Neural cell (in vitro differentiated cells): ENCODE results near the gene GLS2. TPM values are rescaled to one million over a fixed set of nuclear protein-coding genes. Genes with fewer than 3 reads are reported as not detected.

Experiments
- H2AFZ ChIP-seq: fragments of 200-600, 300-800 bp; sonication (generic), shearing (Covaris generic); 2 replicates; pipeline ENCODE4 v1.6.0; 2014; ENCODE audit warnings: low read depth, mild to moderate bottlenecking, antibody characterized with exemption, low read length, moderate library complexity
- H3F3A ChIP-seq: fragments of 200-600 bp; shearing (Covaris generic); 2 replicates; pipeline ENCODE4 v1.6.1; 2016; ENCODE audit warnings: mild to moderate bottlenecking, moderate library complexity, mixed read lengths, antibody characterized with exemption, low read length; ENCODE audit not compliant: insufficient read depth, poor library complexity, severe bottlenecking
- H3K27ac ChIP-seq: fragments of 200-600, 300-800 bp; sonication (generic), shearing (Covaris generic); 2 replicates; pipeline ENCODE4 v1.5.1; 2014; ENCODE audit warnings: mild to moderate bottlenecking, low read length, moderate library complexity
- H3K27me3 ChIP-seq: fragments of 300-800, 200-600 bp; sonication (generic), shearing (Covaris generic); 2 replicates; pipeline ENCODE4 v1.6.0; 2014; ENCODE audit warnings: mild to moderate bottlenecking, low read depth, low read length, moderate library complexity; ENCODE audit not compliant: insufficient read depth
- H3K36me3 ChIP-seq: fragments of 300-800, 200-600 bp; sonication (generic), shearing (Covaris generic); 2 replicates; pipeline ENCODE4 v1.5.1; 2014; ENCODE audit warnings: mild to moderate bottlenecking, antibody characterized with exemption, low read length, moderate library complexity; ENCODE audit not compliant: insufficient read depth
- H3K4me2 ChIP-seq: fragments of 300-800, 200-600 bp; sonication (generic), shearing (Covaris generic); 2 replicates; pipeline ENCODE4 v1.6.0; 2014; ENCODE audit warnings: mild to moderate bottlenecking, low read length
- H3K4me3 ChIP-seq: fragments of 300-800, 200-600 bp; sonication (generic), shearing (Covaris generic); 2 replicates; pipeline ENCODE4 v1.5.1; 2014; ENCODE audit warnings: mild to moderate bottlenecking, low read length, moderate library complexity
- H3K79me2 ChIP-seq: fragments of 200-600 bp; shearing (Covaris generic); replicated peaks from 2 replicates; pipeline ENCODE4 v1.6.0; 2014; ENCODE audit warnings: mild to moderate bottlenecking, low read length, moderate library complexity; ENCODE audit not compliant: insufficient read depth
- H3K9ac ChIP-seq: fragments of 300-800, 200-600 bp; sonication (generic), shearing (Covaris generic); 2 replicates; pipeline ENCODE4 v1.6.1; 2016; ENCODE audit warnings: mild to moderate bottlenecking, low read length, mixed read lengths
- H3K9me2 ChIP-seq: fragments of 200-600 bp; shearing (Covaris generic); 2 replicates; pipeline ENCODE4 v1.6.1; 2016; ENCODE audit warnings: mild to moderate bottlenecking, low read length, mixed read lengths; ENCODE audit not compliant: insufficient read depth
- H3K9me3 ChIP-seq: fragments of 200-600, 300-800 bp; sonication (generic), shearing (Covaris generic); 2 replicates; pipeline ENCODE4 v1.6.1; 2016; ENCODE audit warnings: mild to moderate bottlenecking, mixed run types, low read length, moderate library complexity, mixed read lengths
- H4K20me1 ChIP-seq: fragments of 200-600 bp; shearing (Covaris generic); 2 replicates; pipeline ENCODE4 v1.6.1; 2016; ENCODE audit warnings: mild to moderate bottlenecking, mixed run types; ENCODE audit not compliant: insufficient read depth
- CTCF ChIP-seq: fragments of 450-650 bp; IDR thresholded peaks from 2 replicates; pipeline ENCODE4 v1.5.1; 2014; ENCODE audit warnings: antibody characterized with exemption, mild to moderate bottlenecking, moderate library complexity; ENCODE audit not compliant: poor library complexity, severe bottlenecking
- EP300 ChIP-seq: fragments of 450-650 bp; conservative IDR thresholded peaks from 2 replicates; pipeline ENCODE4 v1.6.1; 2014; ENCODE audit warnings: antibody characterized with exemption, mild to moderate bottlenecking, moderate library complexity; ENCODE audit not compliant: poor library complexity, severe bottlenecking
- EZH2 ChIP-seq: fragments of 200-600, 300-800 bp; shearing (Covaris generic), sonication (generic); IDR thresholded peaks from 2 replicates; pipeline ENCODE4 v1.6.1; 2014; ENCODE audit warnings: antibody characterized with exemption, low read length, borderline replicate concordance, mild to moderate bottlenecking; ENCODE audit not compliant: insufficient read depth, poor library complexity, severe bottlenecking
- MXI1 ChIP-seq: fragments of 450-650 bp; conservative IDR thresholded peaks from 2 replicates; pipeline ENCODE4 v1.6.1; 2014; ENCODE audit warnings: antibody characterized with exemption, mild to moderate bottlenecking; ENCODE audit not compliant: poor library complexity, severe bottlenecking
- POLR2AphosphoS5 ChIP-seq: IDR thresholded peaks from 2 replicates; pipeline ENCODE4 v1.6.1; 2012
- RAD21 ChIP-seq: fragments of 450-650 bp; conservative IDR thresholded peaks from 2 replicates; pipeline ENCODE4 v1.6.1; 2014; ENCODE audit warnings: antibody characterized with exemption, mild to moderate bottlenecking, moderate library complexity
- REST ChIP-seq: IDR thresholded peaks from 2 replicates; pipeline ENCODE4 v1.6.1; 2012; ENCODE audit warnings: borderline replicate concordance
- SMC3 ChIP-seq: fragments of 450-650 bp; conservative IDR thresholded peaks from 2 replicates; pipeline ENCODE4 v1.6.1; 2014; ENCODE audit warnings: antibody characterized with exemption, mild to moderate bottlenecking, moderate library complexity; ENCODE audit not compliant: poor library complexity
- TAF1 ChIP-seq: IDR thresholded peaks from 2 replicates; pipeline ENCODE4 v1.6.1; 2012; ENCODE audit warnings: low read depth
- polyA plus RNA-seq: library from polyadenylated mRNA; depleted of rRNA; stranded (reverse); fragments of >200 nt; gene quantifications from 2 replicates; pipeline ENCODE4 v1.2.3, GENCODE V29; 2014

Gene GLS2
- polyA plus RNA-seq, 1 donor from 2014 or later: 7.4 TPM

- Histone ChIP-seq H3K27ac (no peak overlapping the region), H3K27me3 (no peaks in the 10 kb centered on the region), H4K20me1 (no peaks in the 10 kb centered on the region), H3K4me3 (no peak overlapping the region), H3K79me2 (no peaks in the 10 kb centered on the region), H3F3A (peaks cover 2% of the 10 kb centered on the region), H3K4me2 (no peak overlapping the region), H3K9me3 (no peaks in the 10 kb centered on the region), H3K36me3 (no peaks in the 10 kb centered on the region), H2AFZ (no peak overlapping the region), H3K9ac (no peak overlapping the region), H3K9me2 (no peaks in the 10 kb centered on the region)
- TF ChIP-seq EP300 (no peak), RAD21 (no peak), POLR2AphosphoS5 (no peak), REST (no peak), MXI1 (no peak), EZH2 (no peak), SMC3 (no peak), TAF1 (no peak), CTCF (no peak)
Measured at GRCh38 chr12:56451147-56451546, 36.8 kb downstream of the GLS2 start.

- Histone ChIP-seq H3K9me2 (no peaks in the 10 kb centered on the region), H3K27ac (no peak overlapping the region), H3K9me3 (no peaks in the 10 kb centered on the region), H3K79me2 (no peaks in the 10 kb centered on the region), H2AFZ (no peak overlapping the region), H3K27me3 (no peaks in the 10 kb centered on the region), H3K9ac (no peak overlapping the region), H4K20me1 (no peaks in the 10 kb centered on the region), H3F3A (peaks cover 2% of the 10 kb centered on the region), H3K36me3 (no peaks in the 10 kb centered on the region), H3K4me3 (no peak overlapping the region), H3K4me2 (no peak overlapping the region)
- TF ChIP-seq REST: no peak
- TF ChIP-seq RAD21: no peak
- TF ChIP-seq TAF1: no peak
- no peak for TF ChIP-seq EP300
- TF ChIP-seq MXI1: no peak
- no peak for TF ChIP-seq SMC3
- no peak for TF ChIP-seq POLR2AphosphoS5
- TF ChIP-seq EZH2: no peak
- no peak for TF ChIP-seq CTCF
Measured at GRCh38 chr12:56450241-56450640, 37.7 kb downstream of the GLS2 start.
